Activated CD4-positive, CD25-positive, alpha-beta regulatory T cell (primary cell): Measurements from ENCODE around the gene ENTR1.
A peak's percentile ranks its signal among the peaks of the same experiment; 100 is the strongest.

Source experiments
- DNase-seq, 4 experiments: peaks; one replicate each; lab custom pipeline; 2025; lab: John Stamatoyannopoulos, UW

ENTR1 gene

DNA sequence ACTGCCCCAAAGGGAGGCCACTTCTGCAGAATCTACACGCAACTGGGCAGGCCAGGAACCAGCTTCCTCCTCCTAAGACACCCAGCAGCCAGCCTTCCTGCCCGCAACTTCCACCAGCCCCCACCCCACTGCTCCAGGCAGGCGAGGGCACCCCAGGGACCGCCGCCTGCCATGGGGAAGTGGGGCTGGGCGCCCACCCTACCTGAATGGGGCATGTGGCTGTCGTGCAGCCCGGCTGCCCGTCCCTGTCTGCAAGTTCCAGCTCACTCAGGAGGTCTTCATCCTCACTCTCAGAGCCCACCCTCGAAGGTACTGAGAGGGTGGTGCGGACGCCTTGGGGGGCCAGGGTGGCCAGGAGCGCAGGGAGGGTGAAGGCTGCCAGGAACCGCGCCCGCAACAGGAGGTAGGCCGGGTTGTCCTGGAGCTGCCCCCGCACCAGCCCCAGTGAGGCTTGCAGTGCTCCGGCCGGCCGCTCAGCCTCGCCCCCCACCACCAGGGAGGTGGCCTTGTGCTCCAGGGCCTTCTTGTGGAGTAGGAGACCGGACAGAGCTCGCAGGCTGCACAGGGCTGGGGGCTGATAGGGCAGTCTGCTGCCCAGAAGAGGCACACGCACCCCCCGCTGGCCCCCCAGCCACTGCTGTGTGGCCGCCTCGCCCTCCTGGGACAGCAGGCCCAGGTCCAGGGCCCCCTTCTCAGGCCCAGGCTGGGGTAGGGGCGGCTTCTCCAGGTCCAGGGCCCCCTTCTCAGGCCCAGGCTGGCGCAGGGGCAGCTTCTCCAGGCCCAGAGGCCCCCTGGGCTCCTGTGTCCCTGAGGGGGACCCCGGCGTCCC, 32.9 kb downstream of the ENTR1 start:
- DNase-seq, result no peak

DNA sequence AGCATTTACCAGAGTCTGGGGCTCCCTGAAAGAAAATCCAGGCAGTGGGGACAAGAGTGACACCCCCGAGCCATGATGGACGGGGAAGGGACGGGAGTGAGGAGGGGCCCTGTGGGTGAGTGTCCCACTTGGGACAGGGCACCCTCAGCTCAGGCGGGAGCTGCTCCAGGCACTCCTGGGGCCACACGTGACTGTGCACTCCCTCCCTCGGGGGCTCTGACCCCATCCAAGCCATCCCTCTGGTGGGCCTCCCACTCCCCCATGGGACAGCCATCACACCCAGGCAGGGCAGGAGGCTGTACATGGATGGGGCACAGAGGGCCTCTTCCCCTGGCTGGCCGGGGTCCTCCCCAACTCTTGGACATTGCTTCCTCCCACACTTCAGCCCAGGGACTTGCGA, 34.0 kb downstream of the ENTR1 start:
- no peak for DNase-seq

DNA sequence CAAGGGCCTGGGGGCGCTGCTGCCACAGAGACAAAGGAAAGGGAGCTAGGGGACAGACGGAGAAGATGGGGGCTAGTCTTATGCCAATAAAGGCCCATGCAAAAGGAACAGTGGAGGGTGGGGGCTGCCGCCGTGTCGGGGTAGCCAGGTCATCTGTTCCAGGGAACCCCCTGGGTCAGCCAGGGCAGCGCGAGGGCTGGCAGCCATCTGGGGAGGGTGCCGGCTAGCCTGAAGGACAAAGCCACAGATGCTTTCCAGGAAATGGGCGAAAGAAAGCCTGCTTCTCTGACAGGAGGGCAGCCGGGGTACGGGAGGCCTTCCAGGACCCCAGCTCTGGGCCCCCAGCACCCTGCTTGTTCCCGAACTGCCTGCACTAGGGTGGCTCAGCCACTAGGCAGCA, 35.3 kb downstream of the ENTR1 start:
- no peak for DNase-seq

GRCh38 chr9:136374183-136374575, 36.2 kb downstream of the ENTR1 start:
- DNase-seq, result no peak

- no peak for DNase-seq
Observed at GRCh38 chr9:136373300-136374182, 36.9 kb downstream of the ENTR1 start, which contains the start of gene CARD9. Gene CARD9 (minus strand): TSS chr9:136373669. CDS start chr9:136372078, 1,591 bp downstream.

DNA sequence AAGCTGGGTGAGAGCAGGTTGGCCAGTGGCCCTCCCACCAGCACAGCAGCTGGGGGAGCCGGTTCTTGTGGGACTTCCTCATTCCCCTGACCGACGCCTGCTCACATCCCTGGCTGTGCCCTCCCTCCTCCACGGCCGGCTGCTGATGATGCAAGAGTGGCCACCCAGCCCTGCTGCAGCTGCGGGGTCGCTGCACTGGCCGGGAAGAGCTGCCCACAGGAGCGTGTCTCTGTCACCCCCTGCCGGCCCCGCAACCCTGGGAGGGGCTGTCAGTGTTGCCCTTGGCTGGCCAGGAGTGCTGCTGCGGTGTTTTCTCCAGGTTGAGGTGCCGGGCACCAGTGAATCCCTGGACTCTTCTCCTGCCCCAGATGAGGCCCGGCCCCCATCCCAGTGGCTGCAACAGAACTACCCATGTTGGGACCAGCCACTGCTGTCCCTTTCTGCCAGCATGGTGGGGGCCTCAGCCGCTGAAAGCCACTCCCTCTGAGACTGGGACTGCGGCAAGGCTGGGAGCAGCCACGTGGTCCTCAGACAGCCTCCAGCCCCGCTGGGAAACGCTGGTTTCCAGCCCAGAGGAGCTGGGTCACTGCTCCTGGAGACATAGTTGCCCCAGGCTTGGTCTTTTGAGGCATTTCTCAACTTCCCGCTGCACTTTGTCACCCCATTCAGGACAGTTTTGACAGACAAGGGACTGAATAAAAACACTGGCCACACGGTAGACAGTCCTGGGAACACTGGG, 37.7 kb downstream of the ENTR1 start:
- no peak for DNase-seq

DNA sequence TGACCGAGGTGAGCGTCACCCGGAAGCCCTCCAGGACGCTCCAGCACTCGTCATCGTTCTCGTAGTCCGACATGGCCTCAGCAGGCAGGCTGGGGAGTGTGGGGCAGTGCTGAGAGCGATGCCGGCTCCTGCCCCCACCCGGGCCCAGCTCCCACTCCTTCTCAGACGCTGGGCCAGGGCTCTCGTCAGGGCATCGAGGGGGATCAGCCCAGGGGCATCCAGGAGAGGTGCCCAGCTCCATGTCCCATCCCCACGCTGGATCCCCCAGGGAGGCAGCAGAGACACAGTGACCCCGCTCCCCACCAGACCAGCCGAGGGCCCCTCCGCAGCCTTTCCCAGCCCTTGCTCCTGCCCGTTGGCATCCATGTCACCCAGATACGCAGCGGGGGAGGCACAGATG, 38.4 kb downstream of the ENTR1 start:
- no peak for DNase-seq

GRCh38 chr9:136371533-136371880, 38.9 kb downstream of the ENTR1 start:
- DNase-seq, result no peak

DNA sequence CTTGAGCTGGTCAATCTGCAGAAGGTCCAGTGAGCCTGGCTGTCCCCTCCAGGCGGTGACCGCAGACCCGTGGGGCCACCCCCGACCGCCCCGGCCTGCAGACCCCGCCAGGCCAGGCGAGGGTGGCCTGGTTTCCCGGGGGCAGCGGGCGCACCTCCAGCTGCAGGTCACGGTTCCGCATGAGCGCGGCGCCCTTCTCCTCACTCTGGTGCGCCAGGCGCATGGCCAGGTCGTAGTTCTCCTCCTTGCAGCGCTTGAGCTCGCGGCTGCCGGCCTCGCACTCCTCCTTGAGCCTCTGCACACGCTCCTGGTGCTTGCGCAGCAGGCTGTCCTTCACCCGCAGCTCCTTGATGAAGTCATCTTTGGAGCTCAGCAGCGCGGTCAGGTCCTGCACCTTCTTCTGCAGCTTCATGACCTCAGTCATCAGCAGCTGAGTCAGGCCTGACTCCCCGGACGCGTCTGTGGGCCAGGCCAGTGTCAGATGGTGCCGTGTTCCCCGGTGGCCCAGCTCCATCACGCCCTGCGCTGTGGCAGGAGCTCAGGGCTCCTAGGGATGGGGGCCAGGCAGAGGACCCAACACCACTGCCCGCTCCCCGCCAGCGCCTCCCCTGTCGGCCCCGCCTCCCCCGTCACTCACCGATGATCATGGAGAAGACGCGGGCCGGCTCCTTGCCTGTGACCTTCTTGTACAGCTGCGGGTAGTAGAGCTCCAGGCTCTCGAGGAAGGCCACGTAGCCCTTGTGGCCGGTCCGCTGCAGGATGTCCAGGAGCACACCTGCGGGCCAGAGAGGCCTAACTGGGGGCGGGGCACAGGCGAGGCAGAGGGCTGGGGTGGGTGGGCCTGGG, 39.5 kb downstream of the ENTR1 start:
- DNase-seq, result no peak

DNA sequence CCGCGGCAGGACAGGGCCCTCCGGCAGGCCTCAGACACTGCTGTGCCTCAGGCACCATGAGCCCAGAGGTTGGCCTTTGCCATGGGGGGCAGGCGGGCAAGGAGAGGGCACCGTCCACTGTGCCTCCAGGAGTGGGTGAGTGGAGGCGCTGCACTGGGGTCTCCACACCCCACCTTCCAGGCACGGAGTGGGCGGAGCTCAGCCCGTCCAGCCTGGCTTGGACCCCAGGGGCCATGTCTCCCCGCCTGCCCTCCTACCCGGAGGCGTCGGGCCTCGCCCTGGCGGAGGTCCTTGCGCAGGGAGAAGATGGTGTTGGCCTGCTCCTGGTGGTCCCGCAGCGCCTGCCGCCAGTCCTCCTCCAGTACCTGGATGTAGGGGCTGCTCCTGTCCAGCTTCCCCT, 40.4 kb downstream of the ENTR1 start:
- no peak for DNase-seq

DNA sequence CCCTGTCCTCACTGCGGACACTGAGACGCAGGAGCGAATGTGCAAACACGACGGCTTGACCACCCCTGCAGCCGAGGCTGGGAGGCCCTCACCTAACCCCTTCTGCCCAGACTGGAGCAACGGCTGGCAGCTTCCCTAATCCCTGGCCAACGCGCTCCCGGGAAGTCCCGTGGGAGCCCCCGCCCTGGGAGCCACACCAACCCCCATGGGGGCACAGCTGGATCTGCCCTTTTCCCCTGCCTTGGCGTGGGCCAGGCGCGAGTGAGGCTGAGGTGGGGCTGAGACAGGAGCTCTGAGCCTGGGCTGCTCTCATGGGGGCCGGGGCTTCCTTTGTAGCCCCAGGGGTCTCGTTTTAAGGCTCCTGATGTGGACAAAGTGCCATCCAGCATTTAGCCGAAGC, 42.2 kb downstream of the ENTR1 start:
- DNase-seq, result no peak

- no peak for DNase-seq
Observed at GRCh38 chr9:136367296-136368145, 42.9 kb downstream of the ENTR1 start.

DNA sequence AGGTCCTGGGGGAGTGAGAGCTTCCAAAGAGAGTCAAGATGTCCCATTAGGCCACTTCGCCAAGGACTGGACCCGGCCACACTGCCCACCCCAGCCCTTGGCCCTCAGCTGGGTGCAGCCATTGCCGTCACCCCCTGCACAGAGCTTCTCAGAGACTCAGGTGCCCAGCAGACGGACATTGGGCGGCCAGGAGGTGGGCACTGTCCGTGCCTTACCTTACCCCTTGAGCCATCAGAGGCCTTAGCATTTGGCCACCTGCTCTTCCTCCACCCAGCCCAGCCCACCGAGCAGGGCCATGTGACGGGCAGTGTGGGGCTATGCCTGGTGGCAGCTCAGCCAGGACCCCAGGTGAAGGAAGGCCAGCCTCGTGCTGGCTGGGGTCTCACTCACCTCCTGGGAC, 43.6 kb downstream of the ENTR1 start:
- DNase-seq, result no peak

DNA sequence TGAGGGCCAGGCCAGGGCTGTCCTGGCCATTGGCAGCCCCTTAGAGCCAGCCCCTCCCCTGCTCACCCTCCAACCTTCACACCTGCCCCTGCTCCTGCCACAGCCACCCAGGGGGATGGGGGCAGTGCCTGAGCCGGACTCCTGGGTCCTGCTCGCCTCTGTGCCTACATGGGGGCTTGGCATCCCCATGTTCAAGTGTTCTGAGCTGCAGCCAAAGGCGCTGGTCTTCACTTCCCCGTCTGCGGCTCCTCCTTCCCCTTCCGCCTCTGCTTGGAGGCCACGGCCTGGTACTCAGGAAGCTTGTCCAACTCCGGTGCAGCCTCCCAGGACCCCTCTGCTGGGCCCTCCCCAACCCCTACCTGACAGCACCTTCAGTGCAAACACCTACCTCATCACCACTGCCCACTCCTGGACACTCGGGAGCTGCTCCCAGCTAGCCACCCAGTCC, 44.6 kb downstream of the ENTR1 start:
- DNase-seq, result no peak

DNA sequence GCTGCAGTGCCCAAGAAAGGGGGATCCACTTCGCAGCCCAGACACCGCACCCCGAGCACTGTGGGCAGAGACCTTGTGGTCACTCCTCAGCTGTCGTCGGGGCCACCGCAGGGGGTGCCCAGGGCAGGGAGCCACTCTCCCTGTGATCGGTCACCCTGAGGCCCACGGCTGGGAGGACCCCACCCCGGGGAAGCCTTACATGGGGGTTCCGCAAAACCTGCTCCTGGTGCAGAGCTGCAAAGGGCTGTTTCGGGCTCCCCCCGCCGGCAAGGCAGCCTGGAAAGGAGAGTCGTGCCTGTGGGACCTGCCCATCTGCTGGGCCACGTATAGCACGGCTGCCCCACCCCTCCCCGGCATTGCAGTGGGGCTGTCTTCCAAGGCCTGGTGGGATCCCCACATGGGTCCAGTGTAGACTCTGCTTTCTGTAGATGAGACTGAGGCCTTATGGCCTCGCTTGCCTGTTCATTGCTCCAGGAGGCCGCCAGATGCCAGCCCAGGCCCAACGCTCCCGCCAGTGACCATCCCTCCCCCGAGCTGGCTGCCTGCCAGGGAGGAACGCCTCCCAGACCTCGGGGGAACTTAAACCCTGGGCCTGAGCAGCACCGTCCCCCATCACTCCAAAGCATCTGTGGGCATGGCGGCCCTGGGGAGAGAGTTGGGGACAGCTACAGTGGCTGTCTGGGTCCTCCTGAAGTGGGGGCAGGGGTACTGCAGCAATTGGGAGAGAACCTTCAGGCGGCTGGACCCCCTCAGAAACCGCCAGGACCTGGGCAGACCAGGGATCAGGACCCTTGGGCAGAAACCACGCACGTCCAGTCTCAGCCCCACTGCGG, 45.3 kb downstream of the ENTR1 start:
- DNase-seq, result no peak

GRCh38 chr9:136363949-136364748, 46.3 kb downstream of the ENTR1 start:
- DNase-seq, result no peak

DNA sequence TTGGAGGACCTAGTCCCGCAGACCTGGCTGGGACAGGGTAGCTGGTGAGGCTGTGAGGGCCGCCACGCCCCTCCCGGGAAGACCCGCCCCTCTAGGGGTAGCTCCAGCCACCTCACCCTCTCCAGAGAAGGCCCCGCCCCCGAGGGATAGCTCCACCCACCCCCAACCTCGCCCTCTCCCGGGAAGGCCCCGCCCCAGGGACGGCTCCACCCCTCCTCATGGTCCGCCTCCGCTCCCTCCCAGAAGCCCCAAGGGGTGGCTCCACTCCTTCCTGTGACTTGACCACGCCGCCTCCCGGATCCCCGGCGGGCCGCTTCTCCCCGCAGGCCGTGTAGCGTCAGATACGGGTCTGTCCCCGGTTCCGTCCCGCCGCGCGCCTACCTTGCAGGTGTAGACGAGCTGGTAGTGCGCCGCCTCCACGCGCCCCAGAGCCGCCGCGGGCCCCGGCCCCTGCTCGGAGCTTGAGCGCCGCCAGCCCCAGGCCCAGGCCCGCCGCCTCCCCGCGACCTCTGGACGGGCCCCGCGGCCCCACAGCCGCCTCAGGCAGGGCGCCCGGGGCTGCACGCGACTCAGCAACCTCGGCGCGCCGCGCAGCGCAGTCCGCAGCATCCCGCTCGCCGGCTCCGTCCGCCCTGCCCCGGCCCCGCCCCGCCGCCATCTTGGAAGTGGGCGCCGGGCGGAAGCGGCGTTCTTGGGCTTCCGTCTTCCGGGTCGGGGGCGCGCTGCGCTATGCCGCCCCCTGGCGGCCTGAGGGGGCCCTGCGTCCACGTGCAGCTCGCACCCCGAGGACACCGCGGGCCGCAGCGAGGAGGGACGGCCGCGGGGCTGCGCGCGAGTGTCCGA, 47.1 kb downstream of the ENTR1 start, which contains the start of gene DNLZ:
DNLZ (minus strand) TSS at position 639 of the 843 bp plus-strand sequence; CDS start at position 609, 30 bp downstream.
- DNase-seq, result peak; percentile 84 to 94 (median 87)

DNA sequence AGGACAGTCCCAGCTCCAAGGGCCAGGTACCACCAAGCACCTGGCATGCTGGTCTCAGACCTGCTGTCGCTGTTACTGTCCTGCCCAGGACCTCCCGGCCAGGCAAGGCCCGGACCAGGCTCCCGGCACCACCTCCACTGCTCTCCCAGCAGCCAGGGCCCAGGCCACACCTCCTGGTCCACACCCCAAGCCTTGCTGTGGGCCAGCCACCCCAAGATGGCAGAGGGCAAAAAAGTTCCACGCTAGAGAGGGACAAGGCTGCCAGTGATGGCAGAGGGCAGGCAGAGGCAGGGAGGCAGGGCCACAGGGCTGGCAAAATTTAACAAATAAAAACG, 48.0 kb downstream of the ENTR1 start:
- DNase-seq, result no peak
